Right atrium auricular region (tissue), 2 donors: ENCODE measurements around the gene RBM48. TPM values are rescaled to one million over a fixed set of nuclear protein-coding genes. Genes with fewer than 3 reads are reported as not detected.

Experiments
- DNase-seq: peaks from one replicate; pipeline ENCODE4 v3.0.0-alpha.2; 2019; ENCODE audit warnings: low spot score
- H3K27ac ChIP-seq, 2 donors: fragments of 200-600 bp; sonication (generic); 1 replicate in 1 of 2; 2 replicates in 1 of 2; pipeline ENCODE4 v1.5.1; 2016 to 2019
- H3K27me3 ChIP-seq, 2 donors: fragments of 200-600 bp; sonication (generic); one replicate each; pipeline versions ENCODE4 v1.5.1 to v1.6.0; 2017 to 2019
- H3K36me3 ChIP-seq: fragments of 200-600 bp; sonication (generic); one replicate; pipeline ENCODE4 v1.5.1; 2016
- H3K4me1 ChIP-seq, 2 donors: fragments of 200-600 bp; sonication (generic); one replicate each; pipeline versions ENCODE4 v1.5.1 to v1.6.0; 2017 to 2019
- H3K4me3 ChIP-seq, 2 donors: fragments of 200-600 bp; sonication (generic); 1 replicate in 1 of 2; 2 replicates in 1 of 2; pipeline ENCODE4 v1.5.1; 2017 to 2019; ENCODE audit warnings: mild to moderate bottlenecking in 1 of 2, moderate library complexity in 1 of 2
- H3K9me3 ChIP-seq, 2 donors: fragments of 200-600 bp; sonication (generic); one replicate each; pipeline ENCODE4 v1.5.1; 2019
- total RNA-seq, 2 donors: library from RNA; depleted of rRNA; stranded (reverse); fragments of >200 nt; gene quantifications; one replicate each; pipeline ENCODE4 v1.1.0, GENCODE V29; 2016
- TF ChIP-seq, protein P1 (sequence below), 2 donors: fragments of 200-600 bp; sonication (generic); IDR thresholded peaks; one replicate each; pipeline ENCODE4 v1.5.1; 2019; ENCODE audit warnings: antibody characterized with exemption in 2 of 2

RBM48 gene
- total RNA-seq, 2 donors from 2014 or later: 7.3 to 8.9 TPM

DNA sequence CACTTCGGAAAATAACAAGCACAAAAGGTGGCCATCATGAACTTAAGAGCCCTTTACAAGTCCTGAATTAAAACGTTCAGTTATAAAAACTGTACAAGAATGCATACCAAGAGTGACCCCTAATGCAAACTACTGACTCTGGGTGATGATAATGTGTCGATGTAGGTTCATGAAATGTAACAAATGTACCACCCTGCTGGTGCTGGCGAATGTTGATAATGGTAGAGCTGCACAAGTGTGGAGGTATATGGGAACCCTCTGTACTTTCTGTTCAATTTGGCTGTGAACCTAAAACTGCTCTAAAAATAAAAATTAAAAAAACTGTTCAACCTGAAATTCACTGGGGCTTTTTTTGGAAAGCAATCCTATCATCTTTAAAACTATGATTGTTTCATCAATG is 58.2 kb downstream of the RBM48 start:
- no peak for DNase-seq
- H3K9me3 ChIP-seq: no peaks in the 10 kb centered on the region
- H3K36me3 ChIP-seq: no peaks in the 10 kb centered on the region
- no peak overlapping the region for H3K4me3 ChIP-seq
- TF ChIP-seq, protein P1, sequence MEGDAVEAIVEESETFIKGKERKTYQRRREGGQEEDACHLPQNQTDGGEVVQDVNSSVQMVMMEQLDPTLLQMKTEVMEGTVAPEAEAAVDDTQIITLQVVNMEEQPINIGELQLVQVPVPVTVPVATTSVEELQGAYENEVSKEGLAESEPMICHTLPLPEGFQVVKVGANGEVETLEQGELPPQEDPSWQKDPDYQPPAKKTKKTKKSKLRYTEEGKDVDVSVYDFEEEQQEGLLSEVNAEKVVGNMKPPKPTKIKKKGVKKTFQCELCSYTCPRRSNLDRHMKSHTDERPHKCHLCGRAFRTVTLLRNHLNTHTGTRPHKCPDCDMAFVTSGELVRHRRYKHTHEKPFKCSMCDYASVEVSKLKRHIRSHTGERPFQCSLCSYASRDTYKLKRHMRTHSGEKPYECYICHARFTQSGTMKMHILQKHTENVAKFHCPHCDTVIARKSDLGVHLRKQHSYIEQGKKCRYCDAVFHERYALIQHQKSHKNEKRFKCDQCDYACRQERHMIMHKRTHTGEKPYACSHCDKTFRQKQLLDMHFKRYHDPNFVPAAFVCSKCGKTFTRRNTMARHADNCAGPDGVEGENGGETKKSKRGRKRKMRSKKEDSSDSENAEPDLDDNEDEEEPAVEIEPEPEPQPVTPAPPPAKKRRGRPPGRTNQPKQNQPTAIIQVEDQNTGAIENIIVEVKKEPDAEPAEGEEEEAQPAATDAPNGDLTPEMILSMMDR (IDR thresholded peaks at IDR 0.05): no peak
- H3K27ac ChIP-seq: peak overlapping the region in 1 of 2 donors; percentile 20
- no peaks in the 10 kb centered on the region for H3K27me3 ChIP-seq
- H3K4me1 ChIP-seq: peaks cover 0 to 51% of the 10 kb centered on the region in 2 donors

Other genes starting within 250 kb of the RBM48 start
- 10 to 100 TPM; 12.4 to 15.4 TPM for gene GATAD1, start 81.3 kb upstream of the RBM48 start, total RNA-seq
- gene ERVW-1, start 50.8 kb upstream of the RBM48 start, total RNA-seq: not detected
- 10 to 100 TPM; 11.3 to 15.4 TPM for gene PEX1, start 275 bp upstream of the RBM48 start, total RNA-seq
- 10 to 100 TPM in 1 of 2 donors, 1 to 10 TPM in 1; 9.6 to 11.8 TPM for gene FAM133B, start 61.6 kb downstream of the RBM48 start, total RNA-seq